Prostate gland (tissue), 2 donors: ENCODE measurements around the gene TIMP3. TPM values are rescaled to one million over a fixed set of nuclear protein-coding genes. Genes with fewer than 3 reads are reported as not detected.

Source experiments
- DNase-seq: peaks from one replicate; pipeline ENCODE4 v3.0.0-alpha.2; 2019; ENCODE audit warnings: low spot score
- H3K27ac ChIP-seq, 2 donors: fragments of 200-600 bp; sonication (generic); 2 replicates each; pipeline ENCODE4 v1.5.1; 2017 to 2019
- H3K27me3 ChIP-seq: fragments of 200-600 bp; sonication (generic); replicated peaks from 2 replicates; pipeline ENCODE4 v1.5.1; 2019; ENCODE audit not compliant: insufficient read depth
- H3K36me3 ChIP-seq, 2 donors: fragments of 200-600 bp; sonication (generic); 1 replicate in 1 of 2; 2 replicates in 1 of 2; pipeline versions ENCODE4 v1.5.1 to v1.8.1; 2017 to 2019
- H3K4me1 ChIP-seq: fragments of 200-600 bp; sonication (generic); replicated peaks from 2 replicates; pipeline ENCODE4 v1.5.1; 2019
- H3K4me3 ChIP-seq, 2 donors: fragments of 200-600 bp; sonication (generic); 2 replicates each; pipeline ENCODE4 v1.5.1; 2017 to 2019
- H3K9me3 ChIP-seq: fragments of 200-600 bp; sonication (generic); 2 replicates; pipeline ENCODE4 v1.5.1; 2017
- POLR2A ChIP-seq: fragments of 450-650 bp; IDR thresholded peaks from one replicate; pipeline ENCODE4 v1.6.1; 2016; ENCODE audit warnings: antibody characterized with exemption, mild to moderate bottlenecking
- POLR2AphosphoS5 ChIP-seq: sonication (generic); formaldehyde crosslinking; IDR thresholded peaks from one replicate; pipeline ENCODE4 v1.6.1; 2017; ENCODE audit warnings: antibody characterized with exemption
- WGBS: methylation state at CpG from one replicate; pipeline ENCODE4 v1.1.5; 2018; 5-methylcytosine and 5-hydroxymethylcytosine counted together
- intact Hi-C: fragments of 100-400 bp; cut with DNase I; formaldehyde crosslinking; loops from one replicate; pipeline ENCODE4 v1.14.2; 2022
- total RNA-seq, 2 donors: library from RNA; depleted of rRNA; stranded (reverse); fragments of >200 nt; gene quantifications; one replicate each; pipeline ENCODE4 v1.1.0, GENCODE V29; 2016
- TF ChIP-seq, protein P1 (sequence below), 4 experiments: fragments of 200-600 bp in 2 of 4; fragments of 450-650 bp in 2 of 4; sonication (generic) in 2 of 4; IDR thresholded peaks; 1 replicate in 3 of 4; 2 replicates in 1 of 4; pipeline ENCODE4 v1.5.1; 2016 to 2019; ENCODE audit warnings: antibody characterized with exemption in 4 of 4, mild to moderate bottlenecking in 2 of 4, moderate library complexity in 2 of 4

The TIMP3 gene
- total RNA-seq, 2 donors from 2014 or later, result 148 to 397 TPM

DNA sequence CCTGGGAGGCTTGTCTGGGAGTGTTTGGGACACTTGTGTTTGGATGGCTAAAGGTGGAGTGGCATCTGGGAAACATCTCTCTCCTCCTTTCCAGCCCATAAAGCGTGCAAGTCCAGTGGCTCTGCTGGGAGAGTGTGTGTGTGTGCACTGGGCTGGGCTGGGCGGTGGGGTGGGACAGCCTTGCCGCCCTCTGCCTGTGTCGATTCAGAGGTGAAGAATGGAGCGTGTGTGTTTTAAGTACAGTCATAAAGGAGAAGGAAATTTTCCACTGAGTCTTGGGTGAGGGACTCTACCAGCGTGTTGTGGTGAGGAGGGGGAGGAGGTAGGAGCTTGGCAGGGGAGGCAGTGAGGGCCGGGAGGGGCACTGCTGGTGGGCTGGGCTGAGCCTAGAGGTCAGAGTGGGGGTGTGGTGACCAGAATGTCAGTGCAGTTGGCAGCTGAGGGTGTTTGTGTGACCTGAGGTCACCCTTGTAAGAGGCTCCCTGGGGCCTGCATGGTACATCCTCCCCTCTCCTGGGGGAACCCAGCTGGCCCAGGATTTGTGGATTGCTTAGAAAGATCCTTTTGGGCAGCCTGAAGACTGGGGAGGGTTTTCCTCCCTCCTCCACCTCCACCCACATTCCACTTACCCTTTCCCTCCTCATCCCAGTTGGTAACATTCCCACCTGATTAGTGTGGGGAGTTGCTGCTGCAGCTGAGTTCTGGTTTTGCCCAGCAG is 1.7 kb downstream of the TIMP3 start:
- H3K4me1 ChIP-seq, result no peaks in the 10 kb centered on the region
- peaks cover 4% of the 10 kb centered on the region for H3K27me3 ChIP-seq
- peak overlapping the region; percentile 56 to 70 for H3K4me3 ChIP-seq
- H3K27ac ChIP-seq, result peak overlapping the region; percentile 75 to 87
- H3K36me3 ChIP-seq, result no peaks in the 10 kb centered on the region
- no peak for TF ChIP-seq POLR2A
- TF ChIP-seq, protein P1, sequence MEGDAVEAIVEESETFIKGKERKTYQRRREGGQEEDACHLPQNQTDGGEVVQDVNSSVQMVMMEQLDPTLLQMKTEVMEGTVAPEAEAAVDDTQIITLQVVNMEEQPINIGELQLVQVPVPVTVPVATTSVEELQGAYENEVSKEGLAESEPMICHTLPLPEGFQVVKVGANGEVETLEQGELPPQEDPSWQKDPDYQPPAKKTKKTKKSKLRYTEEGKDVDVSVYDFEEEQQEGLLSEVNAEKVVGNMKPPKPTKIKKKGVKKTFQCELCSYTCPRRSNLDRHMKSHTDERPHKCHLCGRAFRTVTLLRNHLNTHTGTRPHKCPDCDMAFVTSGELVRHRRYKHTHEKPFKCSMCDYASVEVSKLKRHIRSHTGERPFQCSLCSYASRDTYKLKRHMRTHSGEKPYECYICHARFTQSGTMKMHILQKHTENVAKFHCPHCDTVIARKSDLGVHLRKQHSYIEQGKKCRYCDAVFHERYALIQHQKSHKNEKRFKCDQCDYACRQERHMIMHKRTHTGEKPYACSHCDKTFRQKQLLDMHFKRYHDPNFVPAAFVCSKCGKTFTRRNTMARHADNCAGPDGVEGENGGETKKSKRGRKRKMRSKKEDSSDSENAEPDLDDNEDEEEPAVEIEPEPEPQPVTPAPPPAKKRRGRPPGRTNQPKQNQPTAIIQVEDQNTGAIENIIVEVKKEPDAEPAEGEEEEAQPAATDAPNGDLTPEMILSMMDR (IDR thresholded peaks at IDR 0.05), result no peak
- TF ChIP-seq POLR2AphosphoS5, result no peak
- no peak for DNase-seq
- intact Hi-C loops, result loop anchor here (2.0 to 10.0 kb wide), 5 partner anchors 48 to 184 kb away; no protein-coding TSS in a partner anchor
- 22% methylated on average over 7 of the region's 7 CpGs for WGBS
- H3K9me3 ChIP-seq, result no peaks in the 10 kb centered on the region

DNA sequence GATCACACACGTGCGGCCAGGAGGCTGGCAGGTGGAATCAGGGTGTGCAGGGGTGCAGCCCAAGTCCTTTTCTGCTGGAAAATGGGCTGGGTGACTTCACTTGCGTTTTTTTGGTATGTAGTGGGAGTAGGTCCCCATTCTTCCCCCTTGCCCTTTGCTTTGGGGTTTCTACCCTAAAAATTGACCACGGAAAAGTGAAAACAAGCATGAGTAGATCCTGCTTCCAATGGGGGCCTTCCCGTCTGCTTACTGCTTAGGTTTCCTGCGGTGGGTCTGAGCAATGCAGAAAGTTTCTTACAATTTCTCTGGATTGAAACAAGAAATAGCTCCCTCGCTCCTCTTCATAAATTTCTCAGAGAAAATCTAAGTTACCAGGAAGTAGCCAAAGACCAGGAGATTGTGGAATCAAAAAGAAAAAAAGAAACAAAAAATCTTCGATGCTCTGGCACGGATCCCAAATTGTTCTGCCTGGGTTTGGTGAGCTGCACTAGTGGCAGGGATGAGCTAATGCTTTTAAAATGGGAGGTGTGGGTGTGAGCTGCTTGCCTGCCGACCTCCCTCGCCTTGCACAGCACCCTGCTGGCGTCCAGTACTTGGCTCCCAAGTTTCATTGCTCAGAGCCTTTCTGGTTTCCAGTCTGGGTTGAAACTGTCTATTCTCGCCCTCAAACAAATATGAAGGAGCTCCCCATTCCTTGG is 2.4 kb downstream of the TIMP3 start:
- Histone ChIP-seq H3K4me3 (peak overlapping the region; percentile 56 to 70), H3K27ac (peak overlapping the region; percentile 75 to 87), H3K9me3 (no peaks in the 10 kb centered on the region), H3K4me1 (no peaks in the 10 kb centered on the region), H3K27me3 (peaks cover 4% of the 10 kb centered on the region), H3K36me3 (no peaks in the 10 kb centered on the region)
- intact Hi-C loops, result loop anchor here (2.0 to 10.0 kb wide), 5 partner anchors 47 to 183 kb away; no protein-coding TSS in a partner anchor
- DNase-seq, result no peak
- TF ChIP-seq POLR2AphosphoS5 (no peak), POLR2A (no peak)
- TF ChIP-seq, protein P1 (IDR thresholded peaks at IDR 0.05), result no peak
- 38% methylated on average over 13 of the region's 13 CpGs for WGBS

DNA sequence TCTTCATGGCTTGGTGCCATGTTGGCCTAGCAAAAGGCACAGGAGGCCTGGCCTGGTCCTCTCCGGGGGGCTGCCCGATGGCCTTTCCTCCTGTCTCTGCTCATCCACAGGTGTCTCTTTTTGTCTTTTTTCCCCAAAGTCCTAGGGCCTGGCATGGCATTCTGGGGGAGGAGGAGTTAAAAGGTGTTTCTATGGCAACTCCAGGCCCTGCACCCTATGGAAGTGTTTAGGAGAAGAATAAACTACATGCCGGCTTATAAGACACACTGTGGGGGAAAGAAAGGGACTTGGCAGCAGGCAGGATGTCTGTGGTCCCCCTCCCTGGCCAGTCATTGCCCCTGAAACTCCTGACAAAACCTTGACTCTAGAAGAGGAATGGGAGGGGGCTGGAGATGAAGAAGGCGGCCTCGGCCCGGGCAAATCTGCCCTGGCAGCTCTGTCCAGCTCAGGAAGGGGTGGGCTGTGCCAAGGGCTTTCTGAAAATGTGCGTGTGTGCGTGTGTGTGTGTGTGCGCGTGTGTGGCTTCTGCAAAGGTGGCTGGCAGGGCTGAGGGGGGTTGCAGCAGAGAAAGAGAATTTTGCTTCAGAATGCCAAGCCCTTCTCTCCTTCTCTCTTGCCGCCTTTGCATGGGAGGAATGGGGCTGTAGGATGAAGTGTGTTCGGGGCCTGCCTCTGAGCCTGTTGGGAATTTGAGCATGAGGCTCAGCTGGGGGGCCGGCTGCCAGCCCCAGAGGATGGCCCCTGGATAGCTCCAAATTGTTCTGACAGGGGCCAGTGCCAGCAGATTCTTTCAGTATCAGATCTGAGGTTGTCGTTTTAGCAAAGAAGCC is 3.2 kb downstream of the TIMP3 start:
- DNase-seq, result no peak
- no peaks in the 10 kb centered on the region for H3K9me3 ChIP-seq
- TF ChIP-seq, protein P1 (IDR thresholded peaks at IDR 0.05), result no peak
- TF ChIP-seq POLR2A, result no peak
- TF ChIP-seq POLR2AphosphoS5, result no peak
- H3K27ac ChIP-seq, result peak overlapping the region; percentile 40 to 75
- H3K4me1 ChIP-seq, result no peaks in the 10 kb centered on the region
- H3K36me3 ChIP-seq, result no peaks in the 10 kb centered on the region
- intact Hi-C loops, result loop anchor here (5.0 to 10.0 kb wide), 3 partner anchors 100 to 183 kb away; no protein-coding TSS in a partner anchor
- peaks cover 6% of the 10 kb centered on the region for H3K27me3 ChIP-seq
- peak overlapping the region; percentile 56 to 70 for H3K4me3 ChIP-seq
- 38% methylated on average over 14 of the region's 14 CpGs for WGBS

DNA sequence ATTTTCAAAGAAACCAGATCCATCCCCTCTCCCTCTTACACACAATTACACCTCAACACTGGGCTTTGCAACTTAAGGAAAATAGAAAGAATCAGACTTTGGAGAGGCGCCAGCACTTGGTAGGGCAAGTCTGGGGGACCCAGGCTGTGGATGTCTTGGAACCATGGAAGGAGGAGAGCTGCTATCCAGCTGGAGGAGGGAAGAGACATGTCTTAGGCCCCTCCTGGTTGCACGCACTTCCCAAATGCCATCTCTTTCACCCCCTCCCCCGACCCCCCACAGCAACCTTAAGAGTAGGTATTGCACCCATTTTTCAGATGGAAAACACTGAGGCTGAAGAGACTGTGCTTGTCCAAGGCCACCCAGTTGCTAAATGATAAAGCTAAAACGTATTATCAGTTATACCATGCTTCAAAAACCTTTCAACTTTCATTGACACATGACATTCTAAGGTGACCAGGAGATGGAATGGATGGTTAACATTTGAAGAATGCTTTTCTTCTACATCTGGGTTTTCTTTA is 3.9 kb downstream of the TIMP3 start:
- H3K36me3 ChIP-seq, result no peaks in the 10 kb centered on the region
- no peaks in the 10 kb centered on the region for H3K9me3 ChIP-seq
- no peak for DNase-seq
- H3K4me3 ChIP-seq, result peak overlapping the region in 1 of 2 donors; percentile 56
- peaks cover 6% of the 10 kb centered on the region for H3K27me3 ChIP-seq
- TF ChIP-seq POLR2A, result no peak
- TF ChIP-seq, protein P1 (IDR thresholded peaks at IDR 0.05), result no peak
- no peak for TF ChIP-seq POLR2AphosphoS5
- H3K4me1 ChIP-seq, result no peaks in the 10 kb centered on the region
- intact Hi-C loops, result loop anchor here (10.0 kb wide), 1 partner anchor 99 kb away; no protein-coding TSS in a partner anchor
- WGBS, result 86% methylated on average over 4 of the region's 4 CpGs
- H3K27ac ChIP-seq, result peak overlapping the region in 1 of 2 donors; percentile 75
